CD1c-positive myeloid dendritic cell (primary cell): ENCODE measurements around the gene ANAPC5.
"Not testable (repeated sequence)": the region's sequence is repeated elsewhere in the genome, so short reads cannot be mapped to it uniquely, and the experiment has no call there.

Experiments
- DNase-seq: peaks from one replicate; pipeline ENCODE4 v3.0.0-alpha.2; 2016; ENCODE audit errors: extremely low spot score

Gene ANAPC5

DNA sequence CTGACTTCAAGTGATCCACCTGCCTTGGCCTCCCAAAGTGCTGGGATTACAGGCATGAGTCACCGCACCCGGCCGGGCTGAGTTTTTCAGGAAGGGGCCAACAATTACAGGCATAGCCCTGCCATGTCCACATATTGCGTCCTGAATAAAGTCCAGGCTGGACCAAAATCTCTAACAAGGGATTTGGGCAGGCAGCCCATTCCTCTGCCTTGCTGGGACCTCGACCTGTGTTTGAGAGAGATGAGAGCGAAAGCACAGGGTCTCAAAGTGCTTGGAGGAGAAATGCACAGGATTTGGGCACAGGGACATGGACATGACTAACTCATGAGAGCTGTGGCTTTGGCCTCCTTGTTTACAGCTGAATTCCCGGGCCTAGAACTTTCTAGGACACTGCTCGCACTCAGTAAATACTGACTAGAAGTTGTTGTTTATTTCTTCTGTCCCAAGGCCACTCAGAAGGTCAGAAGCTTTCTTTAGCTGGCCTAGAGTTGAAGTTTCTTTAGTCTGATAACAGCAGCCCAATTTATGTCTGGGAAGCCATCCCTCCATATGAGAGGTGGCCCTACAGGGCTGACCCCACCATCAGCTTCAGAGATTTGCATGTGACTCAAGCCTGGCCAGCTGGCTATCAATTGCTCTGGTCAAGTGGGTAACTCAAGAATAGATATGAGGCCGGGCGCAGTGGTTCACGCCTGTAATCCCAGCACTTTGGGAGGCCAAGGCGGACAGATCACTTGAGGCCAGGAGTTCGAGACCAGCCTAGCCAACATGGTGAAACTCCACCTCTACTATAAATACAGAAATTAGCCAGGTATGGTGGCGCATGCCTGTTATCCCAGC lies 67.4 kb downstream of the ANAPC5 start:
- no peak for DNase-seq

DNA sequence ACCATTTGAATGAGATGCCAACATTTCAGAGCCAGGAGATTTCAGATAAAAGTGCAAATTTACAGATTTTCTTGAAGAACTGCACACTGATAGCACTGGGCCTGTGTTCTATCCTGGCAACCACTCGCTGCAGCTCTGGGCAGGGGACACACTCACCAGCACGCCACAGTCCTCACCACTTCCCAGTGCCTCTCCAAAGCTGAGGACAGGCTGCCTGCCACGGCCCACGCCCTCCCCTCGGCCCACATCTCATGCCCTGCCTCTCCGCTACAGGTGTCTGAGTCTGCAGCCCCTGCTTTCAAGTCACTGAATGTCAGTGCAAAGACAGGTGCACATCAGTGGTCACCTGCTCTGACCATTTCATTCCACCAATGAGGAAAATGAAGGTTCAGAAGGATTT lies 68.4 kb downstream of the ANAPC5 start:
- no peak for DNase-seq

DNA sequence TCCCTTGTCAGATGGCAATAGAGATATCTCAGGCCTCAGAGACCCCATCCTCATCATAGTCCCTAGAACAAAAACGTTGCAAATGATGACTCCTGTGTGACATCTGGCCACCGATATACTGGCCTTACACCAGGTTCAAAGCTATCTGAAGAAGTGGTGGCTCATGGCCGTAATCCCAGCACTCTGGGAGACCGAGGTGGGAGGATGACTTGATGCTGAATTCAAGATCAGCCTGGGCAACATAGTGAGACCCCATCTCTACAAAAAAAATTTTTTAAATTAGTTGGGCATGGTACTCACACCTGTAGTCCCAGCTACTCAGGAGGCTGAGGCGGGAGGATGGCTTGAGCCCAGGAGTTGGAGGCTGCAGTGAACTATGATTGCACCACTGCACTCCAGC lies 68.8 kb downstream of the ANAPC5 start:
- no peak for DNase-seq

DNA sequence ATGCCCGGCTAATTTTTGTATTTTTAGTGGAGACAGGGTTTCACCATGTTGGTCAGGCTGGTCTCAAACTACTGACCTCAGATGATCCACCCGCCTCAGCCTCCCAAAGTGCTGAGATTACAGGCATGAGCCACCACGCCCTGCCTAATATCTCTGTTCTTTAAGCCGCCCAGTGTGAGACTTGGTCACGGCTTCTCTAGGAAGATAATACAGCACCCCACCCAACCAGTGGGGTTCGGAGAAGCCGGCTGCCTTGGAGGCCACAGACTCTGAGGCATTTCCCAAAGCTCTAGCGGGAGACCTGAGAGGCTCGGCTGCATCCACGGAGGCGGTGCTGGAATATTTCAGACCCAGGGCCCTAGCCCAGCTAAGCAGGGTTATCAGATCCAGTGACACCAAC lies 69.3 kb downstream of the ANAPC5 start:
- not testable (repeated sequence) for DNase-seq

DNA sequence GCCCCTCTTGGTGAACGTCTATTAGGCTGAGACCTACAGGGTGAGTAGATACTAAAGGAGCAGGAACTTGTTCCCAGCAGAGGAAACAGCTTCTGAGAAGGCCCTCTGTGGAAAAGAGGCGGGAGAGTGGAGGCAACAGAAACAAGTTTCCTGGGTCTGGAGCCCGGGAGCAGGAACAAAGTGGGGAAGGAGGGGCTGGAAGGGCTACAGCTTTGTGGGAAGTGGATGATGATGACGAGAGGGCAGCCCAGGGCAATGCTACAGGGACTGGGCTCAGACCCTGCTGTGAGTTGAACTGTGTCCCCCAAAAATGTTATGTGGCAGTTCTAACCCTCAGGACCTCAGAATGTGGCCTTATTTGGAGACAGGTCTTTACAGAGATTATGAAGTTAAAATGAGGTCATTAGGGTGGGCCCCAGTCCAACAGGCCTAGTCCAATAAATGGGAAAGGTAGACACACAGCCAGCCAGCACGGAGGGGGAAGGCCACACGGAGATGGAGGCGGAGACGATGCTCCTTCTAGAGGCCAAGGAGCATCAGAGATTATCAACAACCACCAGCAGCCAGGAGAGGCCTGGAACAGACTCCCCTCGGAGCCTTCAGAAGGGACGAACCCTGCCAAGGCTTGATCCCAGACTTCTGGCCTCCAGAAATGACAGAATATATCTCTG lies 70.0 kb downstream of the ANAPC5 start:
- no peak for DNase-seq

DNA sequence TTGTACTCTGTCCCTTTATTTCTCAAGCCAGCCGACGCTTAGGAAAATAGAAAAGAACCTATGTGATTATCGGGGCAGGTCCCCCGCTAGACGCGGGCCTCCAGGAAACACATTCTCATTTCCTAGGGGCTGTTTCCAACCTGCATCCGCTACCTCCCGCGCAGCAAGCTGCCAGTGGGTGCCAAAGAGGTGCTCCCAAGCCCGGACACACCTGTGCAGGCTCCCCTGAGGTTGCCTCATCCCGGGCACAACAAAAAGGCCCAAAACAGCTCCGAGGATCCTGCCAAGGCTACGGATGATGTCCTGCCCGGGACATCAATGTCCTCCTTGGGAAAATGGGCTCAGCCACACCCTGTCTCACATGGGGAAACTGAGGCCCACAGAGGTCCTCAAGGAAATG lies 71.1 kb downstream of the ANAPC5 start:
- not testable (repeated sequence) for DNase-seq

DNA sequence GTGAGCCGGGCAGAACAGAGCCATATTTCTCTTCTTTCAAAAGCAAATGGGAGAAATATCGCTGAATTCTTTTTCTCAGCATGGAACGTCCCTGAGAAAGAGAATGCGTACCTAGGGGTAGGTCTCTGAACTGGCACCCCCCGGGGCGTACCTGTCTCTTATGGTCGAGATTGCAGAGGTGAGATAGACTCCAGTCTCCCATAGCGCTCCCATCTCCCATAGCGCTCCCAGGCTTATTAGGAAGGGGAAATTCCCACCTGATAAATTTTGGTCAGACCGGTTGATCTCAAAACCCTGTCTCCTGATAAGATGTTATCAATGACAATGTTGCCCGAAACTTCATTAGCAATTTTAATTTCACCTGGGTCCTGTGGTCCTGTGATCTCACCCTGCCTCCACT lies 71.7 kb downstream of the ANAPC5 start:
- DNase-seq = not testable (repeated sequence)

DNA sequence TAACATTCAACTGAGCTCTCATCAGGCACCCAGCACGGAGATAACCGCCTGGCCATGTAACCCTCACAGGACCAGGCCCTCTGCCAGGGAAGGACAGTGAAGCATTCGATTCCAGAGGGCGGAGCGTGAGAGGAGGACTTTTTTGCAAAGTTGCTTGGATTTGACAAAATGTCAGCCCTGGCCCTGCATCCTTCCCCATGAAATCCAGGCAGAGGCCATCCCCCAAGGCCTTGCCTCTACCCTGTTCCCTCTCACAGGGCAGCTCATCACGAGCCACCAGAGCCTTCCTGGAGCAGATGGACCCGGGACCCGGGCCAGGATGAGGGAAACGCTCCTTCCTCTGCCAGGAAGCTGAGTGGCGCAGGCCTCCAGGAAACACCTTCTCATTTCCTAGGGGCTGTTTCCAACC lies 72.7 kb downstream of the ANAPC5 start:
- DNase-seq = no peak

DNA sequence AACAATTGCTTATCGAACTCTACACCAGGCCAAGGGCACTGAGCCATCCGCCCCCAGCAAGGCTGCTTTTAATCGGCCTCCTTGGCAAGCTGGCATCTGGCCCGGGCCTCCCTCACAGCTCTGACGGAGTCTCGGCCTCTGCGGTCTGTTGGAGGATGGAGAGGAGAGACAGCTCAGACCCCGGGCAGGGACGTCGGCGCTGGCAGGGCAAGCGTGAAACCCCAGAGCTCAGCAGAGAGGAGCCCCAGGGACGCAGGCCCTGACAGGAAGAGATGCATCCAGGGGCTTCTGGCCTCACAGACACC lies 73.2 kb downstream of the ANAPC5 start:
- DNase-seq = peak; percentile 16

DNA sequence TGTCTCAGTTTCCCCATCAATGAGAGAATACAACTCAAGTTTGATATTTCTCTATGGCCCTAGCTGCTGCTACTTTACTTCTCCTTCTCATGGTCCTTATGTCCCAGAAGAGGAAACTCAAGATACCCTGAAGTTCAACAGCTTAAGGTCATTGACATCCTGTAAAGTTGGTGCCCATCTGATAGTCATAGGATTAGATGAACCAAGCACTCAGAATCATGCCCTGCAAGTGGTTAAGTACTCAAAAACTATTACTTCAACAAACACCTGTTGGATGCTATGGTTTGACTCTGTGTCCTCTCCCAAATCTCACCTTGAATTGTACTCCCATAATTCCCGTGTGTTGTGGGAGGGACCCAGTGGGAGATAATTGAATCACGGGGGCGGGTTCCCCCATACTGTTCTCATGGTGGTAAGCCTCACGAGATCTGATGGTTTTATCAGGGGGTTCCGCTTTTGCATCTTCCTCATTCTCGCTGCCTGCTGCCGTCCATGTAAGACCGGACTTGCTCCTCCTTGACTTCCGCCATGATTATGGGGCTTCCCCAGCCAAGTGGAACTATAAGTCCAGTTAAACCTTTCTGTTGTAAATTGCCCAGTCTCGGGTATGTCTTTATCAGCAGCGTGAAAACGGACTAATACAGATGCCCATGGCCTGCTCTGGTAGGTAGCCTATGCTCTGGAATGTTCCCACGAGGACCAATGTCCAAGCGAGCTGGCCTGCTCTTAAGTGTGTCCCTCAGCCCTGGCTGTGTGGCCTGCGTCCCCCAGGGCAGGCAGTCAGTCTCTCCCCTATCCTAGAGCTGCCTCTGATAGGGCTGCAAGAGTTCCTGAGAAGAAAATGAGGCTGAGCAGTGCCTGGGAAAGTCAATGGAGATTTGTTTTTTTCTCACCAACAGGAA lies 73.8 kb downstream of the ANAPC5 start:
- DNase-seq = peak; percentile 93

DNA sequence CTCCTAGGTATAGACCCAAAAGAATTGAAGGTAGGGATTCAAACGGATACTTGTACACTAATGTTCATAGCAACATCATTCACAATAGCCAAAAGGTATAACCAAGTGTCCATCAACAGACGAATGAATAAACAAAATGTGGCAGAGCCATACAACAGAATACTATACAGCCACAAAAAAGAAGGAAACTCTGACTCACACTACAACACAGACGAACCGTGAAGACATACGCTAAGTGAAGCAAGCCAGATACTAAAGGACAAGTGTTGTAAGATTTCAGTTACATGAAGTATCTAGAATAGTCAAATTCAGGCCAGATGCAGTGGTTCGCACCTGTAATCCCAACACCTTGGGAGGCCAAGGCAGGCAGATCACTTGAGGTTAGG lies 74.8 kb downstream of the ANAPC5 start:
- DNase-seq = peak; percentile 53

DNA sequence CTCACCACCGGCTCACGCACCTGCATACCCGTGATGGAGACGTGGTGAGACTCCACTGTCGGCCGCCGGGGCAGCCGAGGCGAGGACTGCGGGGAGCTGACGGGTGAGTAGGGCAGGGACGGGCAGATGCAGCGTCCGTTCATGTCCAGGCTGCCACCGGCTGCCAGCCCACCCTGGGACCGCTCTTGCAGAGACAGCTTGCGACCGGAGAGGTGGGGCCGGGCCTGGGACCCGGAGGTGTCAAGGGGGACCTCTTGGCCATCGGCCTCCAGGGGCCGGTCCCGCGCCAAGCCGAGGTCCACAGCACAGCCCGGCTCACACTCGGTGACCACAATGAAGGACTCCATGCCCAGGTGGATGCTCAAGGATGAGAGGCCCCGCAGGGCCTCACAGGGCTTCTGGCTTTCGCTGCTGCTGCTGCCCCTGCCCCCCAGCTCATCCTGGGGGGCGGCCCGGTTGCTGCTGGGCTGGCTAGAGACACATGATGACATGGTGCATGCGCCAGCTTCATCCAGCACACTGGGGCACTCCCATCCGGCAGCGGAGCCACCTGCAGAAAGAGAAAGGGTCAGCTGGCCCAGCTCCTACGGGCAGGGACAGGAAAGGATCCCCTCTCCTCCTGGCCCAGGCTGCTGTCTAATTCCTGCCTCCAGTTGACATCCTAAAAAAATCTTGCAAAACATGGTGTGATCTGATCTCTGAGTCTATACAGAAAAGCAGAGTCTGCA lies 78.0 kb downstream of the ANAPC5 start:
- no peak for DNase-seq

DNA sequence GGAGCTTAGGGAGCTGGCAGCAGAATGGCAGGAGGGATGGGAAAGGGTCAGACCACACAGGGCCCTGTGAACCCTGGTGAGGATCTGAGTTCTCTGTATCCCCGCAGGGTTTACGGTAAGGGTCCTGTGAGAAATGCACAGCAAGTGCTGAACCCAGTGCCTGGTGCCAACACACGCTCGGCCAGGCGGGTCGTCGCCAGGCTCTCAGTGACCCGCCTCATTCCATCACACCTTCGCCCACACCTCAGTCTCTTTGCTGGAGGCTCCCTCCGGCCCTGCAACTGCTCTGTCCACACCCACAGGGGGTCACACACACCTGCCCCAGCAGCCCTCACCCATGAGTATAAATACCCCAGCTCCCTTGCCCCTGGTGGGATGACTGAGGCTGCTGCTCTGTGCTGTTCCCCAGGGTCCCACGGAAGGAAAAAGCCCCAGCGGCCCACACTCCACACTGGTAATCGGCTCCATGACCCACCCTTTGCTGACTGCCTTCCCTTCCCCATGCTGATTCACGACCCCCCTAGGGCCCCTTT lies 78.8 kb downstream of the ANAPC5 start:
- DNase-seq = no peak

DNA sequence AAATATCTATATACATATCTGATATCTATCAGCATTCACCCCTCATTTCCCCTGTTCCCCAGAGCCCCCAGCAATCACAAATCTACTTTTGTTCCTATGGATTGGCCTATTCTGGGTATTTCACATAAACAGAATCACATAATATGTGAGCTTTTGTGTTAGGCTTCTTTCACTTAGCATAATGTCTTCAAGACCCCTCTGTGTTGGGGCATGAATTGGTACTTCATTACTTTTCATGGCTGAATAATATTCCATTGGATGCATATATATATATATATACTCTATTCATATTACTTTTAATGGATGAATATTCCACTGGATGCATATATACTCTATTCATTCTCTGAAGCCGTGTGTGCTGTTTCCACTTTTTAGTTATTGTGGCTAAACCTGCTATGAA lies 84.4 kb downstream of the ANAPC5 start:
- DNase-seq = no peak

DNA sequence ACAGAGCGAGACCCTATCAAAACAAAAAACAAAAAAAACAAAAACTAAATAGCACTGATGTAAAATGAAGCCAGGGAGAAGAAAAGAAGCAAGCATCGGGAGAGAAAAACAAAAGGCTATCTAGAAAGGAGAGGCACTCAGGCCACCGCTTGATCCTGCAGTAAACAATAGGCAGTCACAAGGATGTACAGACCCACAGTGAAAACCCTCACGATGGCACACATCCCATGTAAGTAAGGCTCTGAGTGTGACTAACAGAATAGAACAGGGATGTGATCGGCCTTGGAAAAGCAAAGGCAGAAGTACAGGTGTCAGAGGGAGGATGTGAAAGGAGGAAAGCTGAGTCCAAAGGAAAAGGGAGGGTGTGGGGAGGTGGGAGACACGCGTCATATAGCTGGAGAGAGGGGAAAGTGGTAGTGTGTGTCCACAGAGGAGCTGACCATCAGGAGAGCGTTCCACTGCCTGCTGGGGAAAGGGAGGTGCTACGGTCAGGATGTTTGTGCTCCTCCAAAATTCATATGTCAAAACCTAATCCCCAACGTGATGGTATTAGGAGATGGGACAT lies 87.2 kb downstream of the ANAPC5 start:
- no peak for DNase-seq

DNA sequence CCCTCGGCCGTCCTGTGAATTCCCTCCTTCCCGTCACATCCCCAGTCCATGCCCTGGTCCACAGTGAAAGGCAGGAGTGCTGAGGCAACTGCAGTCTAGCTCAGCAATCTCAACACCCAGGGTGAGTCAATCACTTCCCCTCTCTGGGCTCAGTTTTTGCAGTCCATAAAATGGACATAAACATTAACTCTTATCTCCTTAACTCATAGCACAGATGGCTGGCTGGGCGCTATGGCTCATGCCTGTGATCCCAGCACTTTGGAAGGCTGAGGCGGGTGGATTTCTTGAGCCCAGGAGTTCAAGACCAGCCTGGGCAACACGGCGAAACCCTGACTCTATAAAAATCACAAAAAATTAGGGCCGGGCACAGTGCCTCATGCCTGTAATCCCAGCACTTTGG lies 88.1 kb downstream of the ANAPC5 start:
- DNase-seq = no peak

DNA sequence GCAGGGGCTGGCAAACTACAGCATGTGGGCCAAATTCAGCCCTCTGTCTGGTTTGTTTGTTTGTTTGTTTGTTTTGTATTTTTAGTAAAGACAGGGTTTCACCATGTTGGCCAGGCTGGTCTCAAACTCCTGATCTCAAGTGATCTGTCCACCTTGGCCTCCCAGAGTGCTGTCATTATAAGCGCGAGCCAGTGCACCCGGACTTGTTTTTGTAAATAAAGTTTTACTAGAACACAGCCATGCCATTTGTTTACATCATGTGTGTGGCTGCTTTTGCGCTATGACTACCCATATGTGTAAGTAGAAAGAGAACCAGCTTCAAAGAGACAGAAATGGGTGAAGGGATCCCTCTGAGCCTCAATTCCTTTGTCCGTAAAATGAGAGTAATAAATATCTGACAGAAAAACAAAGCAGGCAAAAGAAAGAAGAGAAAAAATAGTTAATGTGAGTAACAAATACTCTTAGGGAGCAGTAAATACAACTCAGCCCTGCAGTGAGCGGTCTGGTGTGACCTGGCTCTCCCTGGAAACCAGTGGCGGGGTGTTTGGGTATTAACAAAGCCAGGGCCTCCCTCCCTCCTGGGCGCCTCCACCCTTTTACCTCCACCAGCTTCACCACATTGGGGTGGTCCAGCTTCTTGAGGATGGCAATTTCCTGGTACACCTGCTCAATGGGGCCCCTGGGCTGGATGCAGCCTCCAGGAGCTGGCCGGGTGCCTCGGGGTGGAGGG lies 88.8 kb downstream of the ANAPC5 start:
- no peak for DNase-seq

DNA sequence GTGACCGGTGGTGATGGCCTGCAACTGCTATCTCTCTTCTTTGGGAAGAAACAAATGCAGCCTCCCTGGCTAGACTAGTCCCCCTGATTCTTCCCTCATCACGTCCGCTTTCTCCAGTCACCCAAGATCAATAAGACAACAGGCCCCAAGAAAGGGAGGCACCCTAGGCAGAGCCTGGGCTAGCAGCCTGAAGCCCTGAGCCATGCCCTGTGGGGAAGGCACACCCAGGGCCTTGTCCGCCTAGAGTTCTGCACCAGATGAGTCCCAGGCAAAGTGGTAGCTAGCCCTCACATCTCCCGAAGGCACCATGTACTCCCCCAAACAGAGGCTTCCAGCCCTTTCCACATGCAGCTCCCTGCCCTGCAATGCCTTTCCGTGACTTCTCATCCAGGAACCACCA lies 90.8 kb downstream of the ANAPC5 start:
- DNase-seq = no peak

DNA sequence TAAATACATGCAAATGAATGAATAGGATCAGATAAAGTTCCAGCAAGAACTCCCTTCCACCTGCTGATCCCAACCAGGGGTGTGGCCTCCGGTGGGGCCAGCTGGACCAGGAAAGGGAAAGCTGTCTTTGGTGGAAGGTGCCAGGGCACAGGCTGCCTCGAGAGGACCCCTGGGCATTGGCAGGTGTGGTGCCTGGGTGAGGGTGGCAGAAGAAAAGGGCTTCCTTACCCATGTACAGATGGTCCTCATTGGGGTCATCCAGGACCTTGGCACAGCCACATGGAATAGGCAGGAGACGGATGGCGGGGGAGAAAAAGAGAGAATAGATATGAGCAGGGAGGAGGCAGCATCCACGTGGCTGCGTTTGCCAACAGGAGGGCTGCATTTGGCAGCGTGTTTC lies 92.1 kb downstream of the ANAPC5 start:
- DNase-seq = no peak

DNA sequence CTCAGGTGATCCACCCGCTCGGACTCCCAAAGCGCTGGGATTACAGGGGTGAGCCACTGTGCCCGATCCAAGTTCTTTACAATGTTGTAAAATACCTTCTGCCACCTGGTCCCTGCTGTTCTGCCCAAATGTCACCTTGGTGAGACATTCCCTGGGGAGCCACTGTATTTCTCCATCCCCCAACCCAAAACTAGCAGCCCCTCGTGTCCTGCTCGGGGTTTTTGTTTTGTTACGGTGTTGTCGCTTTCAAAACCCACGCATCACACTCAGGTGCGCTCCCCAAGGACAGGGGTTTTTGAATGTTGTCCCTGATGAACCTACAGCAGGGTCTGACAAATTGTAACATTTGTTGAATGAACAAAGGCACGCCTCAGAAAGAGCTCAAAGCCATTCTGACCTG lies 93.1 kb downstream of the ANAPC5 start:
- DNase-seq = no peak
